Muscle of back (tissue), 11 donors: ENCODE results near the gene CEP85L. TPM values are rescaled to one million over a fixed set of nuclear protein-coding genes. Genes with fewer than 3 reads are reported as not detected.
"Not testable (repeated sequence)": the region's sequence is repeated elsewhere in the genome, so short reads cannot be mapped to it uniquely, and the experiment has no call there.

Source experiments
- DNase-seq, 3 donors: peaks; one replicate each; pipeline versions ENCODE4 v3.0.0 to v3.0.0-alpha.2; 2013
- polyA plus RNA-seq, 10 donors: library from polyadenylated mRNA; unstranded; fragments of 120-200 nt; gene quantifications; one replicate each; pipeline ENCODE4 v1.2.1, GENCODE V29; 2013; ENCODE audit not compliant: insufficient read length in 10 of 10

Gene CEP85L
- polyA plus RNA-seq, 10 donors: 10.7 to 27.7 (median 18.5) TPM

DNA sequence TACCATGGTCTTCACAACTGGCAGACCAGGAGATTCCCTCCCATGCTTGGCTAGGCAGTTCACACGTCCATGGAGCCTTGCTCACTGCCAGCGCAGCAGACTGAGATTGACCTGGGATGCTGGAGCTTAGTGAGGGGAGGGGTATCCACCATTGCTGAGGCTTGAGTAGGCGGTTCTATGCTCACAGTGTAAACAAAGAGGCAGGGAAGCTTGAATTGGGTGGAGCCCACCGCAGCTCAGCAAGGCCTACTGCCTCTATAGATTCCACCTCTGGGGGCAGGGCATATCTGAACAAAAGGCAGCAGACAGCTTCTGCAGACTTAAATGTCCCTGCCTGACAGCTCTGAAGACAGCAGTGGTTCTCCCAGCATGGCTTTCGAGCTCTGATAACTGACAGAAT lies 230.1 kb downstream of the CEP85L start:
- DNase-seq: not testable (repeated sequence)

DNA sequence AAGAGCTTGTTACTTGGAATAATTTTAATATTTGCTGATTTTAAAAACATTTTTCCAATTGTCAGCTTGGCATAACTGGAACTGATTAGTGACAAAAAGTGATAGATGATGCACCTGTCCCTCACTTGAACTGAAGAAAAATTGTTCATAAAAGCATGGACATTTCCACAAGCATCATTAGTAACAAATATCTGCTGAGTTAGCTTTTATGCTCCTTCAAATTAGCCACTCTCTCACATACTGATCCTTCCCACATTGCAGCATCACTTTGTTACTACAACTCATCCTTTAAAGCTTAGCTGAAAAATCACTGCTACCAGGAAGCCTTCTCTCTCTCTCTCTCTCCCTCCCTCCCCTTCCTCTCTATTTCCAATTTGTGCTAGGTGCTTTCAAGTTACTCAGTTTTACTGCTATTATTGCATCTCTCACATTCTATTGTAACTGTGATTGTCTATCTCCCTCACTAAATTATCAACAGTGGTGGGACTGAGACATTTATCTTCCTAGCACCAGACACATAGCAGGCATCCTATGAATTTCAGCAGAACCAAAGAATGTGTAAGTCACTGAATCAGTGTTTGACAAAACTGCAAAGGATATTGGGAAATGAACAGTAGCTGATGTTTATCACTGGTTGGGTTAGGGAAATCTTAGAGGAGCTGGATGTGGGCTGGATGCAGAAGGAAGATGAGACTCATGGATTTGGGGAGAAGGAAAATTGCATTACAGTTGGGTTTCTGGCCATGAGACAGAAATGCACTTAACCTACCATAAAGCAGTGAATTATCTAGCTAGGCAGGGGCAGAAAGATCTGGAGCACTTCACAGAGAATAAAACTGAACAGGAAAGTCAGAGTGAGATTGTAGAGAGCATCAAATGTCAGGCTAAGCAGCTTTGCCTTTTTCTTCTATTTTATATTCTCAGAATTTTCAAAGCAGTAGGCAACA lies 231.7 kb downstream of the CEP85L start:
- no peak for DNase-seq

Other genes with a start within 250 kb of the CEP85L start
- 10 to 100 TPM in 1 of 10 donors, 1 to 10 TPM in 9; 3.2 to 10.2 (median 5.4) TPM for gene PLN, start 103.3 kb downstream of the CEP85L start, polyA plus RNA-seq
- gene ASF1A, start 242.6 kb upstream of the CEP85L start, polyA plus RNA-seq: 10 to 100 TPM; 17.0 to 22.3 (median 19.6) TPM